ENCODE results near the gene SCN8A.

Gene SCN8A

DNA sequence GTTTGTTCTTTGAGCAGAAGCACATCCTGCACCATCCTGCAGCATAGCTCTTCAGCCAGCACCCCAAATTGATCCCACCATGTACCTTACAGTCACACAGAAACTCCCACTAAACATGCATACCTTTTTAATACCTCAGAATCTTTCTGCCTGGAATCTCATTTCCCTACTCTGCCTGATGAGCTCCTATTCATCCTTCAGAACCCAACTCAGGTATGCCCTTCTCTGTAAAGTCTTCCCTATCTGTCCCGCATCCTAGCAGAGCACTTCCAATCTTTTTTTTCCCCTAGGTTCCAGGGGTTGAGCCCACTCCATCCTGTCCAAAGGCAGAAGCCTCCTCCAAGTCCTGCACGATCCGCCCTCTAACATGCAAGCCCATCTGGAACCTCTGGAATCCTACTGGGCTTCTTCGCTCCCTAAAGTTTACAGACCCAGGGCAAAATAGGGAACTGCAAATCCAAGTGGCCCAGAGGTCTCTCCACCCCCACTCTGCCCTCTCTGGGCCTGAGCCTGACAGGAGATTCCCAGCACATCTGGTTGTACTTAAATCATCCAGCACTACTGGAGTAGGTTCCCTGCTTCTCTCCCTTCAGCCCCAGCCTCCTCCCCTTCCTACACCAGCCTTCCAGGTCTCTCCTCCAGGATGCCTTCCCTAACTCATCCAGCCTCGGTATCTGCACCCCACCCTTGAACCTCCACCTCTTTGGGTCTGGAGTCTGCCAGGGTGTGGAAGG, 261.5 kb downstream of the SCN8A start:
- Histone ChIP-seq H3K27me3 (ENCODE audit: insufficient read depth, poor library complexity, severe bottlenecking) (peaks cover 14% of the 10 kb centered on the region), H3K4me3 (replicated peaks; ENCODE audit: insufficient read depth, low read length) (no peak overlapping the region), H3K27ac (replicated peaks) (no peak overlapping the region)
- no peak for DNase-seq (ENCODE audit: low read depth in 1 of 2, low spot score in 1 of 2)
- TF ChIP-seq, protein P1, sequence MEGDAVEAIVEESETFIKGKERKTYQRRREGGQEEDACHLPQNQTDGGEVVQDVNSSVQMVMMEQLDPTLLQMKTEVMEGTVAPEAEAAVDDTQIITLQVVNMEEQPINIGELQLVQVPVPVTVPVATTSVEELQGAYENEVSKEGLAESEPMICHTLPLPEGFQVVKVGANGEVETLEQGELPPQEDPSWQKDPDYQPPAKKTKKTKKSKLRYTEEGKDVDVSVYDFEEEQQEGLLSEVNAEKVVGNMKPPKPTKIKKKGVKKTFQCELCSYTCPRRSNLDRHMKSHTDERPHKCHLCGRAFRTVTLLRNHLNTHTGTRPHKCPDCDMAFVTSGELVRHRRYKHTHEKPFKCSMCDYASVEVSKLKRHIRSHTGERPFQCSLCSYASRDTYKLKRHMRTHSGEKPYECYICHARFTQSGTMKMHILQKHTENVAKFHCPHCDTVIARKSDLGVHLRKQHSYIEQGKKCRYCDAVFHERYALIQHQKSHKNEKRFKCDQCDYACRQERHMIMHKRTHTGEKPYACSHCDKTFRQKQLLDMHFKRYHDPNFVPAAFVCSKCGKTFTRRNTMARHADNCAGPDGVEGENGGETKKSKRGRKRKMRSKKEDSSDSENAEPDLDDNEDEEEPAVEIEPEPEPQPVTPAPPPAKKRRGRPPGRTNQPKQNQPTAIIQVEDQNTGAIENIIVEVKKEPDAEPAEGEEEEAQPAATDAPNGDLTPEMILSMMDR (IDR thresholded peaks at IDR 0.05; ENCODE audit: insufficient read depth, low read length), result no peak
- no peak for TF ChIP-seq GABPA (IDR thresholded peaks at IDR 0.05; ENCODE audit: low read depth)
- TF ChIP-seq, protein P2, sequence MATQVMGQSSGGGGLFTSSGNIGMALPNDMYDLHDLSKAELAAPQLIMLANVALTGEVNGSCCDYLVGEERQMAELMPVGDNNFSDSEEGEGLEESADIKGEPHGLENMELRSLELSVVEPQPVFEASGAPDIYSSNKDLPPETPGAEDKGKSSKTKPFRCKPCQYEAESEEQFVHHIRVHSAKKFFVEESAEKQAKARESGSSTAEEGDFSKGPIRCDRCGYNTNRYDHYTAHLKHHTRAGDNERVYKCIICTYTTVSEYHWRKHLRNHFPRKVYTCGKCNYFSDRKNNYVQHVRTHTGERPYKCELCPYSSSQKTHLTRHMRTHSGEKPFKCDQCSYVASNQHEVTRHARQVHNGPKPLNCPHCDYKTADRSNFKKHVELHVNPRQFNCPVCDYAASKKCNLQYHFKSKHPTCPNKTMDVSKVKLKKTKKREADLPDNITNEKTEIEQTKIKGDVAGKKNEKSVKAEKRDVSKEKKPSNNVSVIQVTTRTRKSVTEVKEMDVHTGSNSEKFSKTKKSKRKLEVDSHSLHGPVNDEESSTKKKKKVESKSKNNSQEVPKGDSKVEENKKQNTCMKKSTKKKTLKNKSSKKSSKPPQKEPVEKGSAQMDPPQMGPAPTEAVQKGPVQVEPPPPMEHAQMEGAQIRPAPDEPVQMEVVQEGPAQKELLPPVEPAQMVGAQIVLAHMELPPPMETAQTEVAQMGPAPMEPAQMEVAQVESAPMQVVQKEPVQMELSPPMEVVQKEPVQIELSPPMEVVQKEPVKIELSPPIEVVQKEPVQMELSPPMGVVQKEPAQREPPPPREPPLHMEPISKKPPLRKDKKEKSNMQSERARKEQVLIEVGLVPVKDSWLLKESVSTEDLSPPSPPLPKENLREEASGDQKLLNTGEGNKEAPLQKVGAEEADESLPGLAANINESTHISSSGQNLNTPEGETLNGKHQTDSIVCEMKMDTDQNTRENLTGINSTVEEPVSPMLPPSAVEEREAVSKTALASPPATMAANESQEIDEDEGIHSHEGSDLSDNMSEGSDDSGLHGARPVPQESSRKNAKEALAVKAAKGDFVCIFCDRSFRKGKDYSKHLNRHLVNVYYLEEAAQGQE (IDR thresholded peaks at IDR 0.05; ENCODE audit: insufficient replicate concordance, low read depth), result no peak
- TF ChIP-seq POLR2AphosphoS5 (IDR thresholded peaks at IDR 0.05; ENCODE audit: low read depth), result no peak
- no peak for TF ChIP-seq SPI1 (IDR thresholded peaks at IDR 0.05; ENCODE audit: borderline replicate concordance, low read depth)

DNA sequence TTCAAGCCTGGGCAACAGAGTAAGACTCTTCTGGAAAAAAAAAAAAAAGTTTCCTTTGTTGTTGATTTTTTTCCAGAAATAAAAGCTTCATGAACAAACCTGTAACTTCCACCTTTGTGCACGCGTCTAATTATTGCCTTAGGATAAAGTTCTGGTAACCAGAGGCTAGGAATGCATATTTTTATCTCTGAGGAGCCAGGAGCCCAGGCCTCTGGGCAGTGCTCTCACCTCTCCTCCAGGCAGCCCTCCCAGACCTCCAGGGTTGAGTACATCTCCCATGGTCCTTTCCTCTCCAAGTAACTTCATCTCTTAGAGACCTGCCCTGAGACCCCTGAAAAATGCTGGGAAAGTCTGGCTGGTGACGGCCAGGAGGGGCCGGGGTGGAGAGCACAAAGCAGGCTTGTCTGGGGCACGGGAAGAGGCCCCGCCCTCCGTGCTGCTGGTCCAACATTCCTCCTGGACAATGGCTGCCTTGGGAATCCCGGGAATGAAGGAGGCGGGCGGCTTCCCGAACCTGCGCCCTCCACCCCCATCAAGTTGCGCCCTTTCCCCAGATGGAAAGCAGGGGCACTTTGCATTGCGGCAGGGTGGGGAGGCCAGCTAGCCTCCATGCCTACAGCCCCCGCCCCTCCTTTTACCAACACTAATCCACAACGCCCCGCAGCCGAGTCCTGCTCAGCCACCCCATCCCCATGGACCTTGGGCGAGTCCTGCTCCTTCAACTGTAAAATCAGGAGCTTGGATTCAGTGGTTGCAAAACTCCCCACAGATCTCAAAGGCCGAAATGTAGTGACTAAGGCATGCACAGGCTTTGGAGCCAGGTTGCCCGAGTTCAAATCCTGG, 264.8 kb downstream of the SCN8A start:
- no peak for DNase-seq (ENCODE audit: low read depth in 1 of 2, low spot score in 1 of 2)
- H3K27ac ChIP-seq (replicated peaks), result no peak overlapping the region
- TF ChIP-seq, protein P1 (IDR thresholded peaks at IDR 0.05; ENCODE audit: insufficient read depth, low read length), result no peak
- TF ChIP-seq POLR2AphosphoS5 (IDR thresholded peaks at IDR 0.05; ENCODE audit: low read depth) (no peak), SPI1 (IDR thresholded peaks at IDR 0.05; ENCODE audit: borderline replicate concordance, low read depth) (no peak), GABPA (IDR thresholded peaks at IDR 0.05; ENCODE audit: low read depth) (no peak)
- TF ChIP-seq, protein P2 (IDR thresholded peaks at IDR 0.05; ENCODE audit: insufficient replicate concordance, low read depth), result no peak
- peaks cover 4% of the 10 kb centered on the region for H3K27me3 ChIP-seq (ENCODE audit: insufficient read depth, poor library complexity, severe bottlenecking)
- H3K4me3 ChIP-seq (replicated peaks; ENCODE audit: insufficient read depth, low read length), result no peak overlapping the region

DNA sequence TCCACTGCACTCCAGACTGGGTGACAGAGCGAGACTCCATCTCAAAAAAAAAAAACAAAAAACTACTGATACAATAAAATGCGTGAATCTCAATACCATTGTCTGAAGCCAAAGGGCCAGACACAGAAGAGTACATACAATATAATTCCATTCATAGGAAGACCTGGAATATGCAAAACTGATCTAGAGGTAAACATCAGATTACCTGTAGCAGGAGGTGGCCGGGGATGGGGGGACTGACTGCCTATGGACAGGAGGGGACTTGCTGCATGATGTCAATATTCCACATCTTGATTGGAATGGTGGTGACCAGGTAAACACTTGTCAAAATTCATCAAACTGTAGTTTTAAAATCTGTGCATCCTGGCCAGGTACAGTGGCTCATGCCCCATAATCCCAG, 270.0 kb downstream of the SCN8A start:
- Histone ChIP-seq H3K4me3 (replicated peaks; ENCODE audit: insufficient read depth, low read length) (no peak overlapping the region), H3K27me3 (ENCODE audit: insufficient read depth, poor library complexity, severe bottlenecking) (peaks cover 12% of the 10 kb centered on the region), H3K27ac (replicated peaks) (no peak overlapping the region)
- no peak for DNase-seq (ENCODE audit: low read depth in 1 of 2, low spot score in 1 of 2)
- TF ChIP-seq POLR2AphosphoS5 (IDR thresholded peaks at IDR 0.05; ENCODE audit: low read depth), result no peak
- TF ChIP-seq, protein P1 (IDR thresholded peaks at IDR 0.05; ENCODE audit: insufficient read depth, low read length), result no peak
- TF ChIP-seq, protein P2 (IDR thresholded peaks at IDR 0.05; ENCODE audit: insufficient replicate concordance, low read depth), result no peak
- TF ChIP-seq SPI1 (IDR thresholded peaks at IDR 0.05; ENCODE audit: borderline replicate concordance, low read depth), result no peak
- no peak for TF ChIP-seq GABPA (IDR thresholded peaks at IDR 0.05; ENCODE audit: low read depth)

Measured in HL-60 (cell line).